ENCODE data around the gene SKA2. TPM values are rescaled to one million over a fixed set of nuclear protein-coding genes. Genes with fewer than 3 reads are reported as not detected.
"Not testable (repeated sequence)": the region's sequence is repeated elsewhere in the genome, so short reads cannot be mapped to it uniquely, and the experiment has no call there.

Gene SKA2
- total RNA-seq, 6 experiments from 2014 or later: 65.4 to 102 (median 96.6) TPM

DNA sequence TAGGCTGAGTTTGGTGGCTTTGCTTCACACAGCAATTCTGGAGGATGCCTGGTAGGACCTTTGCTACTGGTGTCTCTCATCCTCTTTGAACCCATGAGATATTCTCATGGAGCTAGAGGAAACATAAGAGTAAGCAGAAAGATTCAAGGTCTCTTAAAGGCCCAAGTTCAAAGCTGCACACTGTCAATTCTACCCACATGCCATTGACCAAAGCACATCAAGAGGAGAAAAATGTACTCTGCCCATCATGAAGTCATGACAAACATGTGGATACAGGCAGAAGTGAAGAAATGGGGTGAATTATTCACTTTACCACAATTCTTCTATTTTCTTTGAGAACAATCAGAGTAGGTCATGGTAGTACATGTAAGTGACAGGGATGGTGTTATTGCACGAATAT, 13.1 kb downstream of the SKA2 start:
- Mint-ChIP-seq H3K27me3 (ENCODE audit: insufficient read depth) (no peaks in the 10 kb centered on the region), H3K9me3 (no peaks in the 10 kb centered on the region), H3K36me3 (ENCODE audit: low read depth) (peaks cover 7% of the 10 kb centered on the region; the same call in 1 of the 2 replicates), H3K27ac (no peak overlapping the region), H3K4me1 (ENCODE audit: low read depth) (no peaks in the 10 kb centered on the region), H3K4me3 (no peak overlapping the region)
- TF ChIP-seq, protein P1, sequence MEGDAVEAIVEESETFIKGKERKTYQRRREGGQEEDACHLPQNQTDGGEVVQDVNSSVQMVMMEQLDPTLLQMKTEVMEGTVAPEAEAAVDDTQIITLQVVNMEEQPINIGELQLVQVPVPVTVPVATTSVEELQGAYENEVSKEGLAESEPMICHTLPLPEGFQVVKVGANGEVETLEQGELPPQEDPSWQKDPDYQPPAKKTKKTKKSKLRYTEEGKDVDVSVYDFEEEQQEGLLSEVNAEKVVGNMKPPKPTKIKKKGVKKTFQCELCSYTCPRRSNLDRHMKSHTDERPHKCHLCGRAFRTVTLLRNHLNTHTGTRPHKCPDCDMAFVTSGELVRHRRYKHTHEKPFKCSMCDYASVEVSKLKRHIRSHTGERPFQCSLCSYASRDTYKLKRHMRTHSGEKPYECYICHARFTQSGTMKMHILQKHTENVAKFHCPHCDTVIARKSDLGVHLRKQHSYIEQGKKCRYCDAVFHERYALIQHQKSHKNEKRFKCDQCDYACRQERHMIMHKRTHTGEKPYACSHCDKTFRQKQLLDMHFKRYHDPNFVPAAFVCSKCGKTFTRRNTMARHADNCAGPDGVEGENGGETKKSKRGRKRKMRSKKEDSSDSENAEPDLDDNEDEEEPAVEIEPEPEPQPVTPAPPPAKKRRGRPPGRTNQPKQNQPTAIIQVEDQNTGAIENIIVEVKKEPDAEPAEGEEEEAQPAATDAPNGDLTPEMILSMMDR (IDR thresholded peaks at IDR 0.05): no peak
- DNase-seq: no peak

DNA sequence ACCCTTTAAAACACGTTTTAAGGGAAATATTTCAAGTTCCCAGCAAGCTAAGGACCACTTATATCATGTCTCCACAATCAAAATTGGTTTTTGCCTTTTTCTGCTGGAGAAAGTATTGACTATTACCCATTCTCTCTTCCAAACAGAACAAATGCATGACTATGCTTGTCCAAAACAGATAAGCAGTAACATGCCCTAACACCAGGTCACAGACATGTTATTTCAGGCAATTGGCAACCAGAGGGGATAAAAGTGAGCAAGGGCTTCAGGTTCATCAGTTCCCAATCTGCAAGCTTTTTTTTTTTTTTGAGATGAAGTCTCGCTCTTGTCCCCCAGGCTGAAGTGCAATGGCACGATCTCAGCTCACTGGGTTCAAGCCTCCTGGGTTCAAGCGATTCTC, 15.0 kb downstream of the SKA2 start:
- DNase-seq: no peak
- no peaks in the 10 kb centered on the region for H3K4me1 Mint-ChIP-seq (ENCODE audit: low read depth)
- no peaks in the 10 kb centered on the region for H3K27me3 Mint-ChIP-seq (ENCODE audit: insufficient read depth)
- no peak overlapping the region for H3K27ac Mint-ChIP-seq
- no peak overlapping the region for H3K4me3 Mint-ChIP-seq
- no peaks in the 10 kb centered on the region for H3K9me3 Mint-ChIP-seq
- peaks cover 7% of the 10 kb centered on the region; the same call in 1 of the 2 replicates for H3K36me3 Mint-ChIP-seq (ENCODE audit: low read depth)
- TF ChIP-seq, protein P1 (IDR thresholded peaks at IDR 0.05): no peak

DNA sequence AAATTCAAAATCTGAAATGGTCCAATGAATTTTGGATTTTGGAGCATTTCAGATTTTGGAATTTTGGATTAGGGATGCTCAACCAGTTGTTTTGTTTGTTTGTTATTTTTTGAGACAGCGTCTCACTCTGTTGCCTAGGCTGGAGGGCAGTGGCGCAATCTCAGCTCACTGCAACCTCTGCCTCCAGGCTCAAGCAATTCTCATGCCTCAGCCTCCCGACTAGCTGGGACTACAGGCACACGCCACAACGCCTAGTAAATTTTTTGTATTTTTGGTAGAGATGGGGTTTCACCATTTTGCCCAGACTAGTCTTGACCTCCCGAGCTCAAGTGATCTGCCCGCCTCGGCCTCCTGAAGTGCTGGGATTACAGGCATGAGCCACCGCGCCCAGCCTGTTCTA, 16.6 kb downstream of the SKA2 start:
- not testable (repeated sequence) for H3K27ac Mint-ChIP-seq; H3K27me3 Mint-ChIP-seq (ENCODE audit: insufficient read depth); H3K4me3 Mint-ChIP-seq; DNase-seq; H3K4me1 Mint-ChIP-seq (ENCODE audit: low read depth); H3K9me3 Mint-ChIP-seq; H3K36me3 Mint-ChIP-seq (ENCODE audit: low read depth)

DNA sequence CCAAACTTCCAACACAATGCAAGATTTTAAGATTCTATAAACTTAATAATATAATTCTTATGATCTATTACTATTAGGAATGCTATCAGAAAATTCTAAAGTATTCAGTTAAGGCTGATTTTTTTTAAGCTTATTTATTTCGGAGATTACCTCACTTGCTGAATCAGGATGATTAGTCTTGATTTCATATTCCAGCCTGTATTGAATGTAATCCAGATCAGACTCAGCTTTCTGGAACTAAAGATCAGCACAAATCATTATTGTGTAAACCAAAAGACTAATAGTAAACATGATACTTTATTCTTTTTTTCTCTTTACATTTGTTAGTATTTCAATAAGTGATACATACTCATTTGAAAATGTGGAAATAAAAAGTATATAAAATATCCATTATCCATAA, 23.9 kb downstream of the SKA2 start:
- DNase-seq: no peak
- Mint-ChIP-seq H3K4me3 (no peak overlapping the region), H3K36me3 (ENCODE audit: low read depth) (no peaks in the 10 kb centered on the region), H3K4me1 (ENCODE audit: low read depth) (peaks cover 8% of the 10 kb centered on the region), H3K9me3 (no peaks in the 10 kb centered on the region), H3K27ac (no peak overlapping the region), H3K27me3 (ENCODE audit: insufficient read depth) (no peaks in the 10 kb centered on the region)
- TF ChIP-seq, protein P1 (IDR thresholded peaks at IDR 0.05): no peak

DNA sequence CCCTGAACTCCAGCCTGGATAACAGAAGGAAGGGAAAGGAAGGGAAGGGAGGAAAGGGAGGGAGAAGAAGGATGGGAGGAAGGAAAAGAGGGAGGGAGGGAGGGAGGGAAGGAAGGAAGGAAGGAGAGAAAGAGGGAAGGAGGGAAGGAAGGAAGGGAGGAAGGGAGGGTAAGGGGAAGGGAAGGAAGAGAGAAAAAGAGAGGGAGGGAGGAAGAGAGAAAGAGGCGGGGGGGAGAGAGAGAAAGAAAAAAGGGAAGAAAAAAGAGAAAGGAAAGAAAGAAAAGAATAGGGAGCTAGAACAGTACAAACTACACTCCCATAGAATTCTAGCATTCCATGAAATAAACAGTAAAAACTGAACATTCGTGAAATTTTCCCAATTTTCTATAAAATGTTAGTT, 25.2 kb downstream of the SKA2 start:
- Mint-ChIP-seq H3K4me3 (no peak overlapping the region), H3K9me3 (no peaks in the 10 kb centered on the region), H3K27me3 (ENCODE audit: insufficient read depth) (no peaks in the 10 kb centered on the region), H3K4me1 (ENCODE audit: low read depth) (peaks cover 8% of the 10 kb centered on the region), H3K36me3 (ENCODE audit: low read depth) (no peaks in the 10 kb centered on the region), H3K27ac (no peak overlapping the region)
- DNase-seq: no peak
- TF ChIP-seq, protein P1 (IDR thresholded peaks at IDR 0.05): no peak

DNA sequence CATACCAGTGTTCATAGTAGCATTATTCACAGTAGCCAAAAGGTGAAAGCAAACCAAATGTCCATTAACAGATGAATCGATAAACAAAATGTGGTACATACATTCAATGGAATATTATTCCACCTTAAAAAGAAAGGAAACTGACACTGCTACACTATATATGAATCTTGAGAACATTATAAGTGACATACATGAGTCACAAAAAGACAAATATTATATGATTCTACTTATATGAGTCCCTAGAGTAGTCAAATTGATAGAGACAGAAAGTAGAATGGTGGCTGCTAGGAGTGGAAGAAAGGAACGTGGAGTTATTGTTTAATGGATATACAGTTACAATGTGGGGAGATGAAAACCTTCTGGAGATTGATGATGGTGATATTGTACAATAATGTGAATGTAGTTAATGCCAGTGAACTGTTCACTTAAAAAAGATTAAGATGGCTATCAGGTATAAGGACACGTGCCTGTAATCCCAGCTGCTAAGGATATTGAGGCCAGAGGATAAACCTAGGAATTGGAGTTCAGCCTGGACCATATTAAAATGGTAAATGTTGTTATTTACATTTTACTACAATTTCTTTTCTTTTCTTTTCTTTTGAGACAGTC, 28.1 kb downstream of the SKA2 start:
- Mint-ChIP-seq H3K36me3 (ENCODE audit: low read depth) (peaks cover 11% of the 10 kb centered on the region; the same call in 1 of the 2 replicates), H3K4me3 (no peak overlapping the region), H3K27me3 (ENCODE audit: insufficient read depth) (no peaks in the 10 kb centered on the region), H3K4me1 (ENCODE audit: low read depth) (no peaks in the 10 kb centered on the region), H3K27ac (no peak overlapping the region), H3K9me3 (no peaks in the 10 kb centered on the region)
- TF ChIP-seq, protein P1 (IDR thresholded peaks at IDR 0.05): no peak
- DNase-seq: no peak
